WTC11 (cell line): ENCODE measurements around the gene SH3D19. TPM values are rescaled to one million over a fixed set of nuclear protein-coding genes. Genes with fewer than 3 reads are reported as not detected.
A peak's percentile ranks its signal among the peaks of the same experiment; 100 is the strongest.

Source experiments
- ATAC-seq: fragments of 200-7000 bp; cut with Tn5 transposase; 2 replicates; pipeline ENCODE4 v1.10.0; 2021; ENCODE audit warnings: mild to moderate bottlenecking, moderate library complexity
- CTCF ChIA-PET: fragments of 300-600 bp; sonication (Branson Sonifier 250); formaldehyde crosslinking; loops from one replicate; lab custom pipeline; 2021; ENCODE audit warnings: antibody characterized with exemption; lab: Charles Lee
- POLR2A ChIA-PET: fragments of 350-600 bp; sonication (Branson Sonifier 250); formaldehyde crosslinking; loops from one replicate; lab custom pipeline; 2021; ENCODE audit warnings: antibody characterized with exemption; lab: Charles Lee
- DNase-seq: peaks from one replicate; pipeline ENCODE4 v3.0.0; 2021; ENCODE audit warnings: low spot score
- H3K27ac Mint-ChIP-seq: 2 replicates; pipeline ENCODE4 v1.8.0; 2021; ENCODE audit warnings: mixed read lengths
- H3K27me3 Mint-ChIP-seq: 2 replicates; pipeline ENCODE4 v1.8.0; 2021; ENCODE audit warnings: low read depth, mild to moderate bottlenecking, moderate library complexity, mixed read lengths
- H3K36me3 Mint-ChIP-seq: 2 replicates; pipeline ENCODE4 v1.8.0; 2021; ENCODE audit warnings: mixed read lengths
- H3K4me1 Mint-ChIP-seq: 2 replicates; pipeline ENCODE4 v1.8.0; 2022; ENCODE audit warnings: mixed read lengths
- H3K4me3 Mint-ChIP-seq: 2 replicates; pipeline ENCODE4 v1.8.0; 2021; ENCODE audit warnings: mild to moderate bottlenecking, moderate library complexity, mixed read lengths
- H3K9me3 Mint-ChIP-seq: 2 replicates; pipeline ENCODE4 v1.8.0; 2021; ENCODE audit warnings: mixed read lengths
- ARID4B ChIP-seq: sonication (generic); formaldehyde crosslinking; IDR thresholded peaks from 2 replicates; pipeline ENCODE4 v1.8.0; 2023; ENCODE audit warnings: missing genetic modification reagents, mild to moderate bottlenecking, borderline replicate concordance
- CBFB ChIP-seq: sonication (generic); formaldehyde crosslinking; IDR thresholded peaks from 2 replicates; pipeline ENCODE4 v1.8.1; 2022; ENCODE audit warnings: mild to moderate bottlenecking, low read depth, missing genetic modification reagents
- GABPB1 ChIP-seq: sonication (generic); formaldehyde crosslinking; IDR thresholded peaks from 2 replicates; pipeline ENCODE4 v1.8.1; 2023; ENCODE audit warnings: mild to moderate bottlenecking, missing genetic modification reagents
- HMGA2 ChIP-seq: fragments of 250-450 bp; sonication (Bioruptor Pico); IDR thresholded peaks from 2 replicates; pipeline ENCODE4 v1.4.0; 2021; ENCODE audit warnings: mild to moderate bottlenecking, moderate library complexity
- IRF2 ChIP-seq: sonication (generic); formaldehyde crosslinking; IDR thresholded peaks from 2 replicates; pipeline ENCODE4 v1.8.0; 2022; ENCODE audit warnings: low read depth, missing genetic modification reagents, borderline replicate concordance
- KAT7 ChIP-seq: sonication (generic); formaldehyde crosslinking; IDR thresholded peaks from 2 replicates; pipeline ENCODE4 v1.8.1; 2023; ENCODE audit warnings: missing genetic modification reagents, mild to moderate bottlenecking, borderline replicate concordance
- MXD4 ChIP-seq: fragments of 250-450 bp; sonication (Bioruptor Pico); IDR thresholded peaks from 2 replicates; pipeline ENCODE4 v1.8.0; 2021; ENCODE audit warnings: mild to moderate bottlenecking, moderate library complexity, borderline replicate concordance
- NFATC4 ChIP-seq: fragments of 250-450 bp; sonication (Bioruptor Pico); IDR thresholded peaks from 2 replicates; pipeline ENCODE4 v1.9.0; 2021; ENCODE audit warnings: mild to moderate bottlenecking
- NR2C2 ChIP-seq: sonication (generic); formaldehyde crosslinking; IDR thresholded peaks from 2 replicates; pipeline ENCODE4 v1.8.0; 2022; ENCODE audit warnings: mild to moderate bottlenecking, missing genetic modification reagents
- RELA ChIP-seq: sonication (generic); formaldehyde crosslinking; IDR thresholded peaks from 2 replicates; pipeline ENCODE4 v1.8.1; 2022; ENCODE audit warnings: missing genetic modification reagents, mild to moderate bottlenecking, borderline replicate concordance
- RORB ChIP-seq: fragments of 250-450 bp; sonication (Bioruptor Pico); IDR thresholded peaks from 2 replicates; pipeline ENCODE4 v1.9.0; 2021; ENCODE audit warnings: mild to moderate bottlenecking
- SP1 ChIP-seq: sonication (generic); formaldehyde crosslinking; conservative IDR thresholded peaks from 2 replicates; pipeline ENCODE4 v1.8.1; 2022; ENCODE audit warnings: missing genetic modification reagents
- TCF7 ChIP-seq: sonication (generic); formaldehyde crosslinking; IDR thresholded peaks from 2 replicates; pipeline ENCODE4 v1.8.0; 2022; ENCODE audit warnings: mild to moderate bottlenecking, low read depth, missing genetic modification reagents, moderate library complexity
- USF2 ChIP-seq: sonication (generic); formaldehyde crosslinking; IDR thresholded peaks from 2 replicates; pipeline ENCODE4 v1.8.1; 2023; ENCODE audit warnings: mild to moderate bottlenecking, missing genetic modification reagents, moderate library complexity
- ZNF219 ChIP-seq: sonication (generic); formaldehyde crosslinking; IDR thresholded peaks from 2 replicates; pipeline ENCODE4 v1.8.0; 2023; ENCODE audit warnings: missing genetic modification reagents, mild to moderate bottlenecking, borderline replicate concordance
- ZNF281 ChIP-seq: sonication (generic); formaldehyde crosslinking; IDR thresholded peaks from 2 replicates; pipeline ENCODE4 v1.8.0; 2023; ENCODE audit warnings: mild to moderate bottlenecking, missing genetic modification reagents
- ZNF317 ChIP-seq: sonication (generic); formaldehyde crosslinking; IDR thresholded peaks from 2 replicates; pipeline ENCODE4 v1.8.1; 2023; ENCODE audit warnings: low read depth, mild to moderate bottlenecking, moderate library complexity, missing genetic modification reagents, borderline replicate concordance
- ZNF512 ChIP-seq: sonication (generic); formaldehyde crosslinking; IDR thresholded peaks from 2 replicates; pipeline ENCODE4 v1.8.1; 2022; ENCODE audit warnings: missing genetic modification reagents, borderline replicate concordance
- total RNA-seq: library from RNA; stranded (reverse); gene quantifications from 3 replicates; pipeline ENCODE4 v1.2.3, GENCODE V29; 2021
- TF ChIP-seq, protein P1 (sequence below): sonication (generic); formaldehyde crosslinking; IDR thresholded peaks from 2 replicates; pipeline ENCODE4 v1.8.1; 2023; ENCODE audit warnings: mild to moderate bottlenecking, missing genetic modification reagents

Gene SH3D19
- total RNA-seq, 1 experiment from 2014 or later, result 41.6 TPM

GRCh38 chr4:151251603-151252304, 73.7 kb downstream of the SH3D19 start:
- no peak overlapping the region for H3K4me3 Mint-ChIP-seq
- H3K36me3 Mint-ChIP-seq, result peaks cover 6% of the 10 kb centered on the region
- no peaks in the 10 kb centered on the region for H3K27me3 Mint-ChIP-seq
- ChIA-PET CTCF (no interaction called here), POLR2A (no interaction called here)
- ATAC-seq, result no peak
- TF ChIP-seq SP1 (no peak), MXD4 (CRISPR knock-in tag) (no peak), TCF7 (CRISPR knock-in tag) (no peak), GABPB1 (CRISPR knock-in tag) (0 out of 2 replicates have a peak, but pooled peaks have one; percentile 16)
- H3K4me1 Mint-ChIP-seq, result peaks cover 16% of the 10 kb centered on the region
- no peak overlapping the region for H3K27ac Mint-ChIP-seq
- no peak for DNase-seq
- no peaks in the 10 kb centered on the region for H3K9me3 Mint-ChIP-seq

DNA sequence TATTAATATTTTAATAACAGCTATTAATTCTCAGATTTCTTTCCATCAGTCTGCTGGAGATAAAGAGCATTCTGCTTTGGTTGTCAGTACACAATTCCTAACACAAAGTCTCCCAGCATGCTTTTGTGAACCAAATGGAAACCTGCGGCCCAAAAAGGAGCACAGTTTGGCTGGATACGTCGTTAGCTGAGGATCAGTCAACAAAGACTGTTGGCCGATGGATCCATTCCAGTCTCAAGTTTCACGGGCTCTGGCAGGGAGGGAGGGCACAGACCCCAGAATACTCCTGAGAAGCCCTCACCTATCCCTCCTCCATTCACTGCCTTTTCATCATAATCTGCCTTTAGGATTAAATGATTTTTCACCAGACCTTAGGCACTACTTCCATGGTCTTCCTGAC, 74.7 kb downstream of the SH3D19 start:
- no peaks in the 10 kb centered on the region for H3K9me3 Mint-ChIP-seq
- no peak overlapping the region; the same call in 1 of the 2 replicates for H3K4me3 Mint-ChIP-seq
- ChIA-PET CTCF (interaction anchor here (1.0 kb wide), 1 partner anchor 26 kb away, joined by 3 read pairs; the partner anchor contains the start of gene PRSS48), POLR2A (no interaction called here)
- TF ChIP-seq ZNF317 (CRISPR knock-in tag) (peak; percentile 76), IRF2 (CRISPR knock-in tag) (no peak), RELA (no peak), ZNF281 (CRISPR knock-in tag) (no peak), CBFB (CRISPR knock-in tag) (no peak)
- TF ChIP-seq, protein P1, sequence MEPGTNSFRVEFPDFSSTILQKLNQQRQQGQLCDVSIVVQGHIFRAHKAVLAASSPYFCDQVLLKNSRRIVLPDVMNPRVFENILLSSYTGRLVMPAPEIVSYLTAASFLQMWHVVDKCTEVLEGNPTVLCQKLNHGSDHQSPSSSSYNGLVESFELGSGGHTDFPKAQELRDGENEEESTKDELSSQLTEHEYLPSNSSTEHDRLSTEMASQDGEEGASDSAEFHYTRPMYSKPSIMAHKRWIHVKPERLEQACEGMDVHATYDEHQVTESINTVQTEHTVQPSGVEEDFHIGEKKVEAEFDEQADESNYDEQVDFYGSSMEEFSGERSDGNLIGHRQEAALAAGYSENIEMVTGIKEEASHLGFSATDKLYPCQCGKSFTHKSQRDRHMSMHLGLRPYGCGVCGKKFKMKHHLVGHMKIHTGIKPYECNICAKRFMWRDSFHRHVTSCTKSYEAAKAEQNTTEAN (CRISPR knock-in tag), result no peak
- TF ChIP-seq, all 79 proteins: peak for 1
- Mint-ChIP-seq H3K27me3 (no peaks in the 10 kb centered on the region), H3K36me3 (peaks cover 2% of the 10 kb centered on the region; the same call in 1 of the 2 replicates), H3K4me1 (peaks cover 24% of the 10 kb centered on the region), H3K27ac (peak overlapping the region; percentile 86; the same call in 1 of the 2 replicates)
- ATAC-seq (peak; percentile 99), DNase-seq (peak; percentile 44)

GRCh38 chr4:151248519-151248918, 76.9 kb downstream of the SH3D19 start:
- no peak for DNase-seq
- Mint-ChIP-seq H3K27ac (no peak overlapping the region), H3K27me3 (no peaks in the 10 kb centered on the region), H3K9me3 (no peaks in the 10 kb centered on the region), H3K36me3 (no peaks in the 10 kb centered on the region), H3K4me1 (peaks cover 44% of the 10 kb centered on the region), H3K4me3 (no peak overlapping the region)
- CTCF ChIA-PET, result interaction anchor here (1.1 to 1.4 kb wide), 2 partner anchors 29 to 77 kb away, joined by 4 read pairs; partner anchors contain the start of genes PRSS48 and SH3D19
- no peak for ATAC-seq
- POLR2A ChIA-PET, result no interaction called here
- TF ChIP-seq NFATC4 (CRISPR knock-in tag) (no peak), HMGA2 (CRISPR knock-in tag) (no peak), USF2 (CRISPR knock-in tag) (no peak), RORB (CRISPR knock-in tag) (no peak), ZNF512 (no peak), NR2C2 (CRISPR knock-in tag) (no peak), ARID4B (no peak), KAT7 (CRISPR knock-in tag) (no peak), ZNF219 (CRISPR knock-in tag) (no peak)
